ENCODE data around the gene MEX3D.

MEX3D gene

GRCh38 chr19:1592755-1593500 lies 24.8 kb upstream of the MEX3D start, which contains the start of gene MBD3:
MBD3 (minus strand) TSS chr19:1592865; CDS start chr19:1592631, 234 bp downstream.
- no peak for FAIRE-seq

GRCh38 chr19:1592024-1592754 lies 24.1 kb upstream of the MEX3D start:
- no peak for FAIRE-seq

- no peak for FAIRE-seq
These were observed 23.4 kb upstream of the MEX3D start for GRCh38 chr19:1591421-1592023.

GRCh38 chr19:1590641-1591397 lies 22.7 kb upstream of the MEX3D start:
- no peak for FAIRE-seq

- no peak for FAIRE-seq
These were observed 19.7 kb upstream of the MEX3D start for GRCh38 chr19:1587872-1588271.

- FAIRE-seq = no peak
These were observed 17.1 kb upstream of the MEX3D start for GRCh38 chr19:1585243-1585580.

GRCh38 chr19:1584500-1585242 lies 16.5 kb upstream of the MEX3D start:
- FAIRE-seq = no peak

- no peak for FAIRE-seq
These were observed 14.1 kb upstream of the MEX3D start for GRCh38 chr19:1582201-1582600.

- FAIRE-seq = no peak
These were observed 12.8 kb upstream of the MEX3D start for GRCh38 chr19:1580957-1581356.

GRCh38 chr19:1580382-1580781 lies 12.3 kb upstream of the MEX3D start:
- FAIRE-seq = no peak

- FAIRE-seq = no peak
These were observed 11.1 kb upstream of the MEX3D start for GRCh38 chr19:1579222-1579621.

- FAIRE-seq = no peak
These were observed 9.9 kb upstream of the MEX3D start for GRCh38 chr19:1577929-1578618.

- no peak for FAIRE-seq
These were observed 9.2 kb upstream of the MEX3D start for GRCh38 chr19:1577090-1577928.

- no peak for FAIRE-seq
These were observed 8.3 kb upstream of the MEX3D start for GRCh38 chr19:1576242-1577089.

GRCh38 chr19:1575323-1576241 lies 7.5 kb upstream of the MEX3D start:
- no peak for FAIRE-seq

- FAIRE-seq = no peak
These were observed 6.4 kb upstream of the MEX3D start for GRCh38 chr19:1574354-1575136.

- no peak for FAIRE-seq
These were observed 4.7 kb upstream of the MEX3D start for GRCh38 chr19:1572795-1573194.

GRCh38 chr19:1571358-1571757 lies 3.2 kb upstream of the MEX3D start:
- FAIRE-seq = no peak
